Liver (tissue), 9 donors: ENCODE data around the gene SLC6A3. TPM values are rescaled to one million over a fixed set of nuclear protein-coding genes. Genes with fewer than 3 reads are reported as not detected.

Experiments used
- DNase-seq: peaks from one replicate; pipeline ENCODE4 v3.0.0-alpha.2; 2017; ENCODE audit warnings: low spot score
- H3K27ac ChIP-seq, 2 donors: one replicate each; pipeline ENCODE4 v1.7.0; 2013; ENCODE audit warnings: inconsistent platforms in 2 of 2, low read length in 2 of 2, control low read depth in 1 of 2, low read depth in 1 of 2, mild to moderate bottlenecking in 1 of 2
- H3K27me3 ChIP-seq, 4 donors: one replicate each; pipeline versions ENCODE4 v1.6.1 to v1.7.0; 2013; ENCODE audit warnings: low read length in 3 of 4, inconsistent platforms in 1 of 4, mild to moderate bottlenecking in 1 of 4, moderate library complexity in 1 of 4; ENCODE audit not compliant: control insufficient read depth in 4 of 4, insufficient read depth in 4 of 4
- H3K36me3 ChIP-seq, 4 donors: one replicate each; pipeline versions ENCODE4 v1.6.1 to v1.7.0; 2013; ENCODE audit warnings: low read length in 3 of 4, mild to moderate bottlenecking in 3 of 4, low read depth in 1 of 4, moderate library complexity in 1 of 4; ENCODE audit not compliant: control insufficient read depth in 4 of 4, insufficient read depth in 3 of 4
- H3K4me1 ChIP-seq, 4 donors: one replicate each; pipeline versions ENCODE4 v1.6.1 to v1.7.0; 2013; ENCODE audit warnings: low read length in 3 of 4, mild to moderate bottlenecking in 3 of 4, moderate library complexity in 1 of 4; ENCODE audit not compliant: control insufficient read depth in 4 of 4, insufficient read depth in 4 of 4
- H3K4me3 ChIP-seq, 3 donors: one replicate each; pipeline versions ENCODE4 v1.6.1 to v1.7.0; 2013; ENCODE audit warnings: low read length in 3 of 3, control low read depth in 1 of 3, low read depth in 1 of 3, mild to moderate bottlenecking in 1 of 3
- H3K9ac ChIP-seq, 2 donors: one replicate each; pipeline ENCODE4 v1.7.0; 2013; ENCODE audit warnings: low read length in 2 of 2, mild to moderate bottlenecking in 2 of 2, moderate library complexity in 2 of 2, control low read depth in 1 of 2, low read depth in 1 of 2
- H3K9me3 ChIP-seq, 4 donors: one replicate each; pipeline versions ENCODE4 v1.6.1 to v1.7.0; 2013; ENCODE audit warnings: low read length in 3 of 4; ENCODE audit not compliant: control insufficient read depth in 4 of 4
- ATF3 ChIP-seq: IDR thresholded peaks from 2 replicates; pipeline ENCODE4 v1.6.1; 2016; ENCODE audit warnings: antibody characterized with exemption
- CTCF ChIP-seq: fragments of 150-350 bp; IDR thresholded peaks from 2 replicates; pipeline ENCODE4 v1.5.1; 2017; ENCODE audit warnings: improper control_type of control experiment, low read depth, low read length; ENCODE audit not compliant: missing input control
- EGR1 ChIP-seq, 2 donors: IDR thresholded peaks; 2 replicates each; pipeline ENCODE4 v1.6.1; 2016 to 2018; ENCODE audit warnings: antibody characterized with exemption in 2 of 2, low read depth in 2 of 2
- FOXA1 ChIP-seq: IDR thresholded peaks from 2 replicates; pipeline ENCODE4 v1.6.1; 2016; ENCODE audit warnings: antibody characterized with exemption
- FOXA2 ChIP-seq: IDR thresholded peaks from 2 replicates; pipeline ENCODE4 v1.6.1; 2016; ENCODE audit warnings: antibody characterized with exemption
- GABPA ChIP-seq, 2 donors: IDR thresholded peaks in 1 of 2; conservative IDR thresholded peaks in 1 of 2; 2 replicates each; pipeline ENCODE4 v1.6.1; 2016; ENCODE audit warnings: antibody characterized with exemption in 2 of 2, mild to moderate bottlenecking in 1 of 2, moderate library complexity in 1 of 2
- HNF4A ChIP-seq, 2 donors: conservative IDR thresholded peaks; 2 replicates each; pipeline ENCODE4 v1.6.1; 2016; ENCODE audit warnings: antibody characterized with exemption in 2 of 2, mild to moderate bottlenecking in 2 of 2
- HNF4G ChIP-seq: IDR thresholded peaks from 2 replicates; pipeline ENCODE4 v1.6.1; 2016; ENCODE audit warnings: antibody characterized with exemption
- JUND ChIP-seq, 2 donors: IDR thresholded peaks; 2 replicates each; pipeline ENCODE4 v1.6.1; 2016; ENCODE audit warnings: antibody characterized with exemption in 2 of 2
- NR2F2 ChIP-seq: IDR thresholded peaks from 2 replicates; pipeline ENCODE4 v1.6.1; 2016; ENCODE audit warnings: antibody characterized with exemption
- RAD21 ChIP-seq, 2 donors: IDR thresholded peaks; 2 replicates each; pipeline ENCODE4 v1.6.1; 2016; ENCODE audit warnings: antibody characterized with exemption in 2 of 2, mild to moderate bottlenecking in 2 of 2
- RXRA ChIP-seq, 2 donors: IDR thresholded peaks; 2 replicates each; pipeline ENCODE4 v1.6.1; 2017 to 2018; ENCODE audit warnings: antibody characterized with exemption in 2 of 2, mild to moderate bottlenecking in 1 of 2
- SP1 ChIP-seq: IDR thresholded peaks from 2 replicates; pipeline ENCODE4 v1.6.1; 2018; ENCODE audit warnings: antibody characterized with exemption, mild to moderate bottlenecking
- TAF1 ChIP-seq: conservative IDR thresholded peaks from 2 replicates; pipeline ENCODE4 v1.6.1; 2016; ENCODE audit warnings: antibody characterized with exemption, mild to moderate bottlenecking
- YY1 ChIP-seq: IDR thresholded peaks from 2 replicates; pipeline ENCODE4 v1.6.1; 2016; ENCODE audit warnings: antibody characterized with exemption, mild to moderate bottlenecking
- WGBS: extraction: QIAGEN DNeasy Blood & Tissue Kit; methylation state at CpG from one replicate; pipeline ENCODE4 v1.1.7; 2013; 5-methylcytosine and 5-hydroxymethylcytosine counted together
- polyA plus RNA-seq, 2 donors: library from polyadenylated mRNA; stranded (reverse) in 1 of 2; unstranded in 1 of 2; fragments of 200-250 nt in 1 of 2; fragments of >200 nt in 1 of 2; fragmentation: Nextera tagmentation in 1 of 2; extraction: Ambion mirVana in 1 of 2; gene quantifications; one replicate each; pipeline versions ENCODE4 v1.2.1 to v1.2.3, GENCODE V29; 2013 to 2015
- total RNA-seq, 2 donors: library from RNA; depleted of rRNA; stranded (reverse); fragments of >200 nt; gene quantifications; one replicate each; pipeline ENCODE4 v1.2.3, GENCODE V29; 2014
- TF ChIP-seq, protein P1 (sequence below): IDR thresholded peaks from 2 replicates; pipeline ENCODE4 v1.6.1; 2016; ENCODE audit warnings: antibody characterized with exemption
- TF ChIP-seq, protein P2 (sequence below): IDR thresholded peaks from 2 replicates; pipeline ENCODE4 v1.6.1; 2016; ENCODE audit warnings: antibody characterized with exemption
- TF ChIP-seq, protein P3 (sequence below): IDR thresholded peaks from 2 replicates; pipeline ENCODE4 v1.6.1; 2016; ENCODE audit warnings: antibody characterized with exemption, mild to moderate bottlenecking
- donor health status: healthy.
- donor health status: healthy.
- donor health status: healthy.
- donor health status: healthy.
- donor health status: healthy.

Gene SLC6A3
- total and polyA plus RNA-seq, 4 donors: not detected

- TF ChIP-seq RAD21 (IDR thresholded peaks at IDR 0.05): no peak
- no peak for TF ChIP-seq YY1
- no peak for TF ChIP-seq RXRA (IDR thresholded peaks at IDR 0.05)
- TF ChIP-seq HNF4G: no peak
- TF ChIP-seq, protein P1, sequence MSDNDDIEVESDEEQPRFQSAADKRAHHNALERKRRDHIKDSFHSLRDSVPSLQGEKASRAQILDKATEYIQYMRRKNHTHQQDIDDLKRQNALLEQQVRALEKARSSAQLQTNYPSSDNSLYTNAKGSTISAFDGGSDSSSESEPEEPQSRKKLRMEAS: no peak
- TF ChIP-seq FOXA1: no peak
- no peak for TF ChIP-seq EGR1 (IDR thresholded peaks at IDR 0.05; ENCODE audit: low read depth in 2 of 2)
- no peak for TF ChIP-seq GABPA (IDR thresholded peaks at IDR 0.05 in 1 of 2, conservative IDR thresholded peaks at IDR 0.05 in 1 of 2)
- no peak for TF ChIP-seq FOXA2
- no peak for TF ChIP-seq NR2F2
Measured at GRCh38 chr5:1393571-1394501, 51.4 kb downstream of the SLC6A3 start (continued).

DNA sequence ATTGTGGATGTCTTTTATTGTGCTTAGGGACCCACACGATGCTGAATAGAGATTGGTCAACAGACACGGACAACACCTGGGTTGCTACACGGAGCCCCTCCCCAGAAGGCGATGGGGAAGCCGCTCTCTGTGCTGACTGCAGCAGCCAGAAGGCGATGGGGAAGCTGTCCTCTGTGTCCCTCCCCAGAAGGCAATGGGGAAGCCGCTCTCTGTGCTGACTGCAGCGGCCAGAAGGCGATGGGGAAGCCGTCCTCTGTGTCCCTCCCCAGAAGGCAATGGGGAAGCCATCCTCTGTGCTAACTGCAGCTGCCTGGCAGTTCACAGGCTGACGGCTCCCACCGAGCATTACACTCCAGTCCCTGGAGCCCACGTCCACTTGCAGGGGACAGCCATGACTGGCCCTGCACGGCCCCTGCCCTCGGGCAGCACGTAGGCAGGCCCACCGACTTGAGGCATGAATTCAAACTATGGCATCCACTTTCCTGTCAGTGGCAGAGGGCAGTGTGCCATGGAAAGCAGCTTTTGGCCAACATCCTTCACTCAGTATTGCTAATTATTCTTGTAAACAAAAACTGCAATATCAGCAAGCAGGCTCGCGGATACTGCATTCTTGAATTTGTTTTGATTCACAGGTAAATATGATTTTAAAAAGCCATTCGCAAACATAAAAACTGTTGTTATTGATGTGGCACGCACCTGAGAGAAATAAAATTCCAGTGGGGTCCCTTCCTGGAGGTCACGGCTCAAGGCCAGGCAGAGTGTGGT, 52.3 kb downstream of the SLC6A3 start:
- Histone ChIP-seq H3K27me3 (peaks cover 0 to 10% (median under 1%) of the 10 kb centered on the region in 4 donors), H3K9ac (no peak overlapping the region), H3K36me3 (no peaks in the 10 kb centered on the region), H3K4me1 (no peaks in the 10 kb centered on the region), H3K9me3 (no peaks in the 10 kb centered on the region), H3K4me3 (no peak overlapping the region), H3K27ac (no peak overlapping the region)
- WGBS: 59% methylated on average over 22 of the region's 22 CpGs
- TF ChIP-seq, protein P1: no peak
- TF ChIP-seq HNF4G (no peak), ATF3 (no peak), NR2F2 (no peak), SP1 (no peak), JUND (IDR thresholded peaks at IDR 0.05) (no peak)
- TF ChIP-seq, protein P2, sequence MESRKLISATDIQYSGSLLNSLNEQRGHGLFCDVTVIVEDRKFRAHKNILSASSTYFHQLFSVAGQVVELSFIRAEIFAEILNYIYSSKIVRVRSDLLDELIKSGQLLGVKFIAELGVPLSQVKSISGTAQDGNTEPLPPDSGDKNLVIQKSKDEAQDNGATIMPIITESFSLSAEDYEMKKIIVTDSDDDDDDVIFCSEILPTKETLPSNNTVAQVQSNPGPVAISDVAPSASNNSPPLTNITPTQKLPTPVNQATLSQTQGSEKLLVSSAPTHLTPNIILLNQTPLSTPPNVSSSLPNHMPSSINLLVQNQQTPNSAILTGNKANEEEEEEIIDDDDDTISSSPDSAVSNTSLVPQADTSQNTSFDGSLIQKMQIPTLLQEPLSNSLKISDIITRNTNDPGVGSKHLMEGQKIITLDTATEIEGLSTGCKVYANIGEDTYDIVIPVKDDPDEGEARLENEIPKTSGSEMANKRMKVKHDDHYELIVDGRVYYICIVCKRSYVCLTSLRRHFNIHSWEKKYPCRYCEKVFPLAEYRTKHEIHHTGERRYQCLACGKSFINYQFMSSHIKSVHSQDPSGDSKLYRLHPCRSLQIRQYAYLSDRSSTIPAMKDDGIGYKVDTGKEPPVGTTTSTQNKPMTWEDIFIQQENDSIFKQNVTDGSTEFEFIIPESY: no peak
- no peak for DNase-seq

- WGBS: 67% methylated on average over 11 of the region's 11 CpGs
- Histone ChIP-seq H3K36me3 (no peaks in the 10 kb centered on the region), H3K27me3 (peaks cover 0 to 10% (median under 1%) of the 10 kb centered on the region in 4 donors), H3K4me3 (no peak overlapping the region), H3K27ac (no peak overlapping the region), H3K4me1 (no peaks in the 10 kb centered on the region), H3K9me3 (no peaks in the 10 kb centered on the region), H3K9ac (no peak overlapping the region)
- no peak for DNase-seq
- TF ChIP-seq, protein P3, sequence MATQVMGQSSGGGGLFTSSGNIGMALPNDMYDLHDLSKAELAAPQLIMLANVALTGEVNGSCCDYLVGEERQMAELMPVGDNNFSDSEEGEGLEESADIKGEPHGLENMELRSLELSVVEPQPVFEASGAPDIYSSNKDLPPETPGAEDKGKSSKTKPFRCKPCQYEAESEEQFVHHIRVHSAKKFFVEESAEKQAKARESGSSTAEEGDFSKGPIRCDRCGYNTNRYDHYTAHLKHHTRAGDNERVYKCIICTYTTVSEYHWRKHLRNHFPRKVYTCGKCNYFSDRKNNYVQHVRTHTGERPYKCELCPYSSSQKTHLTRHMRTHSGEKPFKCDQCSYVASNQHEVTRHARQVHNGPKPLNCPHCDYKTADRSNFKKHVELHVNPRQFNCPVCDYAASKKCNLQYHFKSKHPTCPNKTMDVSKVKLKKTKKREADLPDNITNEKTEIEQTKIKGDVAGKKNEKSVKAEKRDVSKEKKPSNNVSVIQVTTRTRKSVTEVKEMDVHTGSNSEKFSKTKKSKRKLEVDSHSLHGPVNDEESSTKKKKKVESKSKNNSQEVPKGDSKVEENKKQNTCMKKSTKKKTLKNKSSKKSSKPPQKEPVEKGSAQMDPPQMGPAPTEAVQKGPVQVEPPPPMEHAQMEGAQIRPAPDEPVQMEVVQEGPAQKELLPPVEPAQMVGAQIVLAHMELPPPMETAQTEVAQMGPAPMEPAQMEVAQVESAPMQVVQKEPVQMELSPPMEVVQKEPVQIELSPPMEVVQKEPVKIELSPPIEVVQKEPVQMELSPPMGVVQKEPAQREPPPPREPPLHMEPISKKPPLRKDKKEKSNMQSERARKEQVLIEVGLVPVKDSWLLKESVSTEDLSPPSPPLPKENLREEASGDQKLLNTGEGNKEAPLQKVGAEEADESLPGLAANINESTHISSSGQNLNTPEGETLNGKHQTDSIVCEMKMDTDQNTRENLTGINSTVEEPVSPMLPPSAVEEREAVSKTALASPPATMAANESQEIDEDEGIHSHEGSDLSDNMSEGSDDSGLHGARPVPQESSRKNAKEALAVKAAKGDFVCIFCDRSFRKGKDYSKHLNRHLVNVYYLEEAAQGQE: no peak
- TF ChIP-seq TAF1 (no peak), JUND (IDR thresholded peaks at IDR 0.05) (no peak), RAD21 (IDR thresholded peaks at IDR 0.05) (no peak), NR2F2 (no peak), ATF3 (no peak), CTCF (no peak), HNF4A (conservative IDR thresholded peaks at IDR 0.05) (no peak), EGR1 (IDR thresholded peaks at IDR 0.05; ENCODE audit: low read depth in 2 of 2) (no peak)
Measured at GRCh38 chr5:1392261-1392660, 53.0 kb downstream of the SLC6A3 start.
